GM19099 (cell line): ENCODE measurements around the gene C19orf44.

Experiments
- POLR2A ChIP-seq: IDR thresholded peaks from 3 replicates; pipeline ENCODE4 v1.6.1; 2011; ENCODE audit warnings: low read depth; ENCODE audit not compliant: insufficient read length; ENCODE audit errors: extremely low read depth

The C19orf44 gene

DNA sequence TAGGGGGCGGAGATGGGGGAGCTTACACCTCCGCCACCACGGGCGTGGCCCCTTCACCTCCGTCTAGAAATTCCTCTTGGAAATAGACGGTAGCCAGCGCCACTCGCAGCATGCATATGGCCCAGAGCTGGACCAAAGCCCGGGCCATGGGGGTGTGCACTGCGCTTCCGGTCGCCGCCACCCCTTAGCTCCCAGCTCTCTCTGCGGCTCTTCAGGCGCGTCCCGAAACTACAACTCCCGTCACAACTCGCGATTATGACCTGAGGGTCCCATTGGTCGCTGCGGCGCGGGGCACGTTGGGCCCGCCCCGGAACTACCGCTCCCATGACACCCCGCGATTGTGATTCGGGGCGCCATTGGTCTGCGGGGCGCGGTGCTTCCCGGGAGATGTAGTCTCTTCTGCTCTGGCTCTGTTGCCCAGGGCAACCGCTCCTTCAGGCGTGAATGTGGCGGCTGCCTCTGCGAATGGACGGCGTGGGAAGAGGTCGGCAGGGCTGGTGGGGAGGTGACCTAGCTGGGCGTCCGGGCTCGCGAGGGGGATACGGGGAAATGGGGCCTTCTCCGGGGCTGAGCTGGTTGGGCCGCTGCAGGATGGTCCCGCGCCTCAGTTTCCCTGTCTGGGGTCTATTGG lies at the start of gene C19orf44, which contains the start of gene CALR3:
Gene C19orf44, plus strand, starts transcription at position 413 of the 631 bp plus-strand sequence. CDS start 4,399 bp downstream, outside the sequence.
Gene CALR3, minus strand, starts transcription at position 186 of the 631 bp plus-strand sequence. Its CDS starts 38 bp downstream, at position 148.
- peak; percentile 86 for TF ChIP-seq POLR2A

DNA sequence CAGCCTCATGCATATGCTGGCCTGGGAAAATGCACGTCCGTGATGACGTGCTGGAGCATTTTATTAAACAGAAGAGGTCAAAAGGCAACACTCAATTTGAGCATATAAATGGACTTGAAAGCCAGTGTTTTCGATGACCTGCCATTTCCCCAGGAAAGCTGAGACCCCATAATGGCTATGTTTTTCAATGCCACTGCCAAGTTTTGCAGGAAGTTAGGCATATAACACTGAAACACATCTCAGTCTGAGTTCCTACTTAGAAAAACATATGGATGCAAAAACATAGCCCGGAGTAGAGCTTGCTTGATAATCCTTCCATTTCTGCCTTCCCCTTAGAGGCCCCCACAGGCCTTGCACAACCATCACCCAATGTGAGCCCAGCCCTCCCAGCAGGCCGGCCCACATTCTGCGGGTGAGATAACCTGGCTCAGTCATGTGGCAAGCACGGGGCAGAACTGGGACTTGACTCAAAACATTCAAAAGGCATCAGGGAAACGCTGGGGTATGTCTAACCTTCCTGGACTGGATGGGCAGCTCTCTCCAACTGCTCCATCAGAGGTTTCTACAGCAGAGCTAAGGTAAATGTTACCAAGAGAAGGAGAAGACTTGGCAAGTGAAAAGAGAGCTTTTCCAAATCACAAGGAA lies 49.3 kb upstream of the C19orf44 start:
- TF ChIP-seq POLR2A, result no peak

DNA sequence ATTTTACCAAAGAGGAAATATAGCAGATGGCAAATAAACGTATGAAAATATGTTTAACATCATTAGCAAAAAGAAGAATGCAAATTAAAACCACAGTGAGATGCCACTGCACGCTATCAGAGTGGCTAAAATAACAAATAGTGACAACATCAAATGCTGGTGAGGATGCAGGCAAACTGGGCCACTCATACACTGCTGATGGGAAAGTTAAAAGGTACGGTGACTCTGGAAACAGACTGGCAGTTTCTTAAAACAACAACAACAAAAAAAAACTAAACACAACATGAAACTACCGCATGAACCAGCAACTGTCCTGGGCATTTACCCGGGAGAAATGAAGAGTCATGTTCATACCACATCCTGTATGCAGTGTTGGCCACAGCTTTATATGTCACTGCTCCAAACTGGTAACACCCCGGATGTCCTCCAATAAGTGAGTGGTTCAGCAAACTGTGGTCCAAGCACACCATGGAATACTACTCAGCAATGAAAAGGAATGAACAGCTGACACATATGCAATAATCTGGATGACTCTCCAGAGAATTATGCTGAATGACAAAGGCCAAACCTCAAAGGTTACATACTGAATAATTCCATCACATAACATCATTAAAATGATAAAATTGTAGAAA lies 46.7 kb upstream of the C19orf44 start:
- no peak for TF ChIP-seq POLR2A

DNA sequence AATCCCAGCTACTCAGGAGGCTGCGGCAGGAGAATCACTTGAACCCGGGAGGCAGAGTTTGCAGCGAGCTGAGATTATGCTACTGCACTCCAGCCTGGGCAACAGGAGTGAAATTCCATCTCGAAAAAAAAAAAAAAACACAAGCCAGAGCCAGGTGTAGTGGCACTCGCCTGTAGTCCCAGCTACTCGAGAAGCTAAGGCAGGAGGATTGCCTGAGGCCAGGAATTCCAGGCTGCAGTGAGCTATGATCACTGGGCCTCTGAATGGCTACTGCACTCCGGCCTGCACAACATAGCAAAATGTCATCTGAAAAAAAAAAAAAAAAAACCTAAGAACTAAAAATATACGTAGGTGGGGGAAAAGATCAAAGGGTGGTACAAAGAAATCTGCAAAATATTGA lies 43.9 kb upstream of the C19orf44 start:
- no peak for TF ChIP-seq POLR2A

DNA sequence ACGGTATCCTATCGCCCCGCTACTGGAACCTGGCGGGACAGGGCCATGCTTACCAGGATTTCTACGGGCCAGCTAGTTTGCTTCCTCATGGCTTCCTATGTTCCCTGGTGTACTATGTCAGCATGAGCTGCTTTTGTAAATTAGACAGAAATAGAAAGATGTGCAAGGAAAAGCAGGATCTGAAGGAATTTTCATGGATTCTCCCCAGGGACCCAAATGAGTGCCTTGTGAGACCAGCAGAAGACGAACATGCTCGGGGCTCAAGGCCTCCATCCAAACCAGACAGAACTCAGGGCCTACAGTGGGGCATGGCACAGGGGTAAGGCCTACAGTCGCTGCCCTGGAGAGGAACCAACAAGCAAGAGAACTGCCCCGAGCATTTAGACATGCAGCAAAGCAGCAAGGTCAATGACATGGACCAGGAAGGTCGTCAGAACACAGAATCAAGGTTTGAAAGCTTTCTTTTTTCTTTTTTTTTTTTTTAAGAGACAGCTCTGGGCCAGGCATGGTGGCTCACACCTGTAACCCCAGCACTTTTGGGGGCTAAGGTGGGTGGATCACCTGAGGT lies 41.8 kb upstream of the C19orf44 start:
- TF ChIP-seq POLR2A, result no peak

DNA sequence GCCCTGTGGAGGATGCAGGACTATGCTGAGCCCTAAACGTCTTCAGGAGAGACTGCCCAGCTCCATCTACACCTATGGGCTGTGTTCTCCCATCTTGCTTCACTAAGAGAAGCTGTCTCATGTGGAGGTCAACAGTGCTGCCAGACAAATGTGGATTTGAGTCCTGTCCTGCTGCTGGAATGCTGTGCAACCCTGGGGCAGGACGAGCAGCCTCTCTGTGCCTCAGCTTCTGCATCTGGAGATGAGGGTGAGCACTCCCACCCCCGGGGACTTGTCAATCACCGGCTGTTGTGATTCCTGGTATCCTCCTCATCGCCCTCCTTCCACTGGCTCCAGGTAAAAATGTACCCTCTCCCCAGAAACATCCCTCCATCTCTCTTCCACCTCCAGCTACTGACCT lies 40.7 kb upstream of the C19orf44 start:
- no peak for TF ChIP-seq POLR2A

DNA sequence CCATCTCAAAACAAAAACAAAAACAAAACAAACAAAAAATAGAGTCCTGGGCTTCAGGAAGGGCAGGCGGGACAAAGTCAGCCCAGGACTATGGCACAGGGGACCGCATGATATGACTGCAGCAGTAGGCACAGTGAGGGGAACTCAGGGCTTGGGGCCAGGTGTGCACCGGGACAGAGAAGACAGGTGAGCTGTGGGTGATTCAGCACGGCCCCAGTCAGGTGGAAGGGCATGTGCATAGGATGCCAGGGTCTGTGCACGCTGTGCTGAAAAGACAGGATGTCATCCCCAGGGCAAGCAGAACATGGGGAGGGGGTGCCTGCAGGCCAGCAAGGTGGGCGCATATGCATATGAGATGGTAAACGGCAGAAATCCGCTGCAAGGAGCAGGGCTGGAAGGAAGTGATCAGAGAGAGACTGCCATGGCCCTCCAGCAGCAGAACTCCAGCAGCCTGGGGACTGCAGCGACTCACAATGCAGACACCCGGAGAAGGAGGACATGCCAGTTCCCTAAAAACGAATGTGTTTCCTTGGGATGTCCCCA lies 39.5 kb upstream of the C19orf44 start:
- no peak for TF ChIP-seq POLR2A

DNA sequence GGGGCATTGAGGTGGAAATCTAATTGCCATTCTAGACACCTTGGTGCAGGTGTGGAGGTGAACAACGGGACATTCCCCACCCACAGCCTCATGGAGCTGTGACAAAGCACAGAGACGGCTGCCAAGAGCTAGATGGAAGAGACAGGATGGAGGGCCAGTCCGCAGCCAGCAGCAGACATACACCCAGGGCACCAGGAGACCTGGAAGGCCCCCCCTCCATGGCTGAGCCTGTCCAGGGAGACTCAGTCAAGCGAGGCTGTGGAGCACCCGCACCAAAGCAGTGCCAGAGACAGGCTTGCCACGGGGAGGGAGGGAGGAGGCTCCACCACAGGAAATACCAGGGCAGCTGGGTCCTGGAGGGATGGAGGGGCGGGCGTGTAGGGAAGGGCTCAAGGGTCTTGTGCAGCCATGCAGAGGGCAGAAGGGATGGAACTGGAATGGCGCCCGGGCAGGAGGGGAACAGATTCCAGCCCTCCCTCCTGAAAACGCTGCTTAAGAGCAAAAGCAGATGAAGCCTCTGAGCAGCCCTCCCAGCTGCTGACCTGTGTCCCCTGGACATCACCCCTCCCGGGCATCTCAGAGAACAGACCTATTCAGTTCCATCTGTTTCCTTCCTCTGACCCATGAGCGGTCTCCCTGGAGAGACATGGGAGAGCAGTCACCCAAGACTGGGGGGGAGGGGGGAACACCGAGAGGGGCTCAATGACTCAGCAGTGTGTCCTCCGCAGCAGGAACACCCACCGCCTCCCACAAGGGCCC lies 38.8 kb upstream of the C19orf44 start:
- no peak for TF ChIP-seq POLR2A

DNA sequence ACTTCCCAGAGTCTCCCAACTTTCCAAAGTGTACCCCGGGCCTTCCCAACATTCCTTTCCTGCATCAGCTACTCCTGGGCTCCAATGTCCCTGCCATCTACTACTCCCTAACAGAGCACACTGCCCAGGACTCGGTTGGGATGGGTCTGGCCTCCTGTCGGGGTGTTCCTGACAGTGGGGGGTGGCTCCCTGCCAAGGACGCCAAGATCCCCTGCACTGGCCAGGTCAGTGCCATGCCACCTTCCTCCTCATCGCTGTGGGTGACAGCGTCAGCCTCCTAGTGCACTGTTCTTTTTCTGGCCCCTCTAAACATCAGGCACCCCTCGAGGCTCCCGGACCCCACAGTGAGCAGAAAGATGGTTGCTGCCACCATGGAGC lies 38.3 kb upstream of the C19orf44 start:
- no peak for TF ChIP-seq POLR2A

DNA sequence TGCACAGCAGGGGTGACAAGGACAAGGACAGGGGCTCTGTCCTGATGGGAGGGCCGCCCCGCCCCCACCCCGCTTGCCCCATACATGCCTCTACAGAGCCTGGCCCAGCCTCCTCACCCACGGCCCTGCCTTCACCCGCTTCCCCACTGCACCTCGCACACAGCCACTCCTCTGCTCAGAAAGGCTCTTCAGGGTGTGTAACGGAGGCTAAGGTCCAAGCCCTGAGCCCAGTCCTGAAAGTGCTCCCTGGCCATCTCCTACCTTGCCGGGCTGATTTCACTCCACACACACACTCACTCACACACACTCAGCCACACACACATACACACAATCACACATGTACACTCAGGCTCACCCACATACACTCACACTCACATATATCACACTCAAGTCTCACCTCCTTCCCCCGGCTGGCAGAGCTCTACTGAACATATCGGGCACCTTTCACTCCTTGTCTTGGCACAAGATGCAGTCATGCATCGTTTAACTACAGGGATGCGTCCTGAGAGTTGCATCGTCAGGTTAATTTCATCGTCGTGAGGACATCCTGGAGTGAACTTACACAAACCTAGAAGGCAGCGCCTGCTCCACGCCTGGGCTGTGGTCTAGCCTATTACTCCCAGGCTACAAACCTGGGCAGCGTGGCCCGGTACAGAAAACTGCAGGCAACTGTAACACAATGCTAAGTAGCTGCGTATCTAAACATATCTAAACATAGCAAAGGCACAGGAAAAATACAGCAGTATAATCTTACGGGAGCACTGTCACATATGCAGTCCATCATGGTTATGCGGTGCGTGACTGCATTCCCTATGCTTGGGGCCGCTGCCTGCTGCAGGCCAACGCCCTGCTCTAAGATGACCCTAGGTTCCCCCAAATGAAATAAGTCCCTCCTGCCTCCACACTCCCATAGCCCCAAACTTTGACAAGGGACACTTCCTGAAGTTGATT lies 37.5 kb upstream of the C19orf44 start:
- TF ChIP-seq POLR2A, result no peak

DNA sequence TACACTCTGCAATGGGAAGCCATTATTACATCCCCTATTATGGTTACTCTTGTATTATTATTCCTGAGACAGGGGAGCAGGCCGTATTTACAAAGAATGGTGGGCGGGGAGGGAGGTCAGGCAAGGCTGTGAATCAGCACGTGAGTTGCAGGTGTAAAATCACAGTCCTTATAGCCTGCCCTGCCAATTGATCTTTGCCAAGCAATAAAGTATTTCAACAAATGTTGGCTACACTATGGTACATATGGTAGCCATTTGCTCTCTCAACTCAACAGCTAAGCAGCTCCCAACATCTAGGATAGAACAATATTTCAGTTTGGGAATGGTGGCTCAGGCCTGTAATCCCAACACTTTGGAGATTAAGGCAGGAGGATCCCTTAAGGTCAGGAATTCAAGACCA lies 36.5 kb upstream of the C19orf44 start:
- TF ChIP-seq POLR2A, result no peak

DNA sequence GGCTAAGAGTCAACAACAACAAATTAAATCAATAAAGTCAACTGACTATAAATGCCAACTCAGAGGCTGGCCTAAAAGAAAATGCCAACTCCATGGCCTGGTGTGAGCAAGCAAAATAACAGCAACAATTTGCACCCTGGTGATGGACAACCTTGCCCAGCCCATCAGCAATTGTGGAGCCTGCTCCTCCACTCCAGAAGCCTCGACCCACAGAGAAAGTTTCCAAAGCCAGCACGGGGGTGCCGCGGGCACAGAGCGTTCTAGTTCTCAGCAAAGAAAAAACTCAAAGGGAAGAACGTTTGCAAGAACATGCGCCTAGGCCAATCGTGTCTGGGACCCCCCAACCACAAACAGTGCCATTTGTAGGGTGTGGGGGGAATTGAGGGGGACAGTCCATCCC lies 35.7 kb upstream of the C19orf44 start:
- no peak for TF ChIP-seq POLR2A

DNA sequence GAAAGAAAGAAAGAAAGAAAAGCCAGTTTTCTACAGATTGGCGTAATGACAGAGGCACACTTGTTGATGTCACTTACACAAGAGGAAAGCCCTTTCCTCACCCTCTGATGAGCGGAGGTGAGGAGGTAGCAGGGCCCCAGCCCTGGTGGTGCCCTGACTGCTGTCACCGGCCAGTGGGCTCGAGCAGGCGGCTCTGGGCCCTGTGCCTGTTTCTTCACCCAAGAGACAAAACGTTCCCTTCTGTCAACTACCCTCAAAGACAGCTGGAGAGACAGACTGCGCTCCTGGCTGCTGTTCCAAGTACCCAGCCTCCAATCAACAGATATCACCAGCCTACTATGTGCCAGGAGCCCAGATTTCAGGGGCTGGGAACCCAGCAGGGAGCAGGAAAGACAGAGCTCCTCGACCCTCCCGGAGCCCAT lies 34.6 kb upstream of the C19orf44 start:
- TF ChIP-seq POLR2A, result no peak
